HG02763 (cell line): ENCODE measurements around the gene POLG2.
"Not testable (repeated sequence)": the region's sequence is repeated elsewhere in the genome, so short reads cannot be mapped to it uniquely, and the experiment has no call there.

ENCODE experiments used
- ATAC-seq: cut with Tn5 transposase; IDR thresholded peaks from one replicate; pipeline ENCODE4 v1.9.1; 2021; ENCODE audit warnings: mild to moderate bottlenecking, moderate library complexity; ENCODE audit not compliant: unreplicated experiment

Gene POLG2

GRCh38 chr17:64506201-64506575, 9.3 kb upstream of the POLG2 start, which contains the start of gene DDX5:
Gene DDX5 (minus strand): TSS chr17:64506289. CDS start chr17:64506119, 170 bp downstream.
- ATAC-seq: peak; percentile 47

DNA sequence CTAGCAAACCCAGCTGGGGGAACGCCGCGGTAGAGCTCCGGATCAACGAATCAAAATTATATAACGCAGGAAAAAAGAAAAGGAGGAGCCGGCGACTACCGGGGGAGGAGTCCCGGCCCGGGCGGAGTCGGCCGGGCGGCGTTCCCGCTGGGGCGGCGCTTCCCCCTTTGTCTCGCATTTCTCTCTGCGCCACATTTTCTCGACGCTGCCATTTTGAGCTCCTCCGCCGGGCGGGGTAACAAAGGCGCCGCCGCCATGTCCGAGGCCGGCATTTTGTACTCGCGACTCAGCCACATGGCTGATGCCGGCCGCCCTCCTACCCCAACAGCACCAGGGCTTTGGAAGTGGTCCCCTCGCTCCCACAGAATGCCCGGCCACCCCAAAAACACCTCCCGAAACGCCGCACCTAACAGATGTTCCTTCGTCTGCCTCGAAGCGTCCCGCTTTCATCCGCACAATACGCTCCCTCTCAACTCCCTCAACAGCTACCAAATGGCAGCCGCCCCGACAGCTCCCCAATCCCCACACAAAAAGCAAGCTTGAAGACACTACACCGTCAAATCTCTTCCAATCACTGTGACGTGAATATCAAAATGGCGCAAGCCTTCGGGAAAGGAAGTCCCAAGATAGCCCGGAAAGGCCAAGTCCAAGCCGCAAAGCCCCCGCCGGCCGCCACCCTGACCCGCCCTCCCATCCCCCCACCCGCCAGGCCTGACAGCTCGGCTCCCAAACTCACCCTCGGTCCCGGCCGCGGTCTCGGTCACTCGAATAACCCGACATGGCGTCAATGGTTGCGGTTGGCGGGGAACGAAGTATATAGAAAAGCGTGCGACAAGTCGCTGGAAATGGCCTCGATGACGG, 8.7 kb upstream of the POLG2 start:
- peak; percentile 20 for ATAC-seq

DNA sequence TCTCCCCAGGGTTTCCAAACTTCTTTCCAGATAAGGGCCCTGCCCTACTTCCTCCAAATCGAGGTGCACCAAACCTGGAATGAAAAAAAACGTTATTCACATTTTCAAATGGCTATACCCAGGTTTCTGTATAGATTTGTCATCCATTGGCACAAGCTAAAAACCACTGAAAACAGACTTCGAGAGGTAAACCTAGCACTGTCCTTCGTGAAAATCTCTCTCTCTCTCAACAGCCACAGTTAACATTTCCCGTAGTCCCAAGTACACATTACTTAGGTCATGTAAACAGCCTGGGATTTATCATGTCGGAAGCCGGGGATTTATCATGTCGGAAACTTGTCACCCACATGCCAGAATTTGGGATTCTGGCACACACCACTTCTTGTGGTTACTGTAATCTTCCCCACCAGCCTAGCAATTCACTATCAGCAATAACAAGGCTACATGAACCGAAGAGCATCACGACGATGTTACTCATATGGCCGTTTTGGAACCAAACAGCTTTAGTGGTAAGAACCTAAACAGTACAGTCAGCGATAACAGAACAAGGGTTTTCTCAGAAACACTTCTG, 8.0 kb upstream of the POLG2 start:
- no peak for ATAC-seq

DNA sequence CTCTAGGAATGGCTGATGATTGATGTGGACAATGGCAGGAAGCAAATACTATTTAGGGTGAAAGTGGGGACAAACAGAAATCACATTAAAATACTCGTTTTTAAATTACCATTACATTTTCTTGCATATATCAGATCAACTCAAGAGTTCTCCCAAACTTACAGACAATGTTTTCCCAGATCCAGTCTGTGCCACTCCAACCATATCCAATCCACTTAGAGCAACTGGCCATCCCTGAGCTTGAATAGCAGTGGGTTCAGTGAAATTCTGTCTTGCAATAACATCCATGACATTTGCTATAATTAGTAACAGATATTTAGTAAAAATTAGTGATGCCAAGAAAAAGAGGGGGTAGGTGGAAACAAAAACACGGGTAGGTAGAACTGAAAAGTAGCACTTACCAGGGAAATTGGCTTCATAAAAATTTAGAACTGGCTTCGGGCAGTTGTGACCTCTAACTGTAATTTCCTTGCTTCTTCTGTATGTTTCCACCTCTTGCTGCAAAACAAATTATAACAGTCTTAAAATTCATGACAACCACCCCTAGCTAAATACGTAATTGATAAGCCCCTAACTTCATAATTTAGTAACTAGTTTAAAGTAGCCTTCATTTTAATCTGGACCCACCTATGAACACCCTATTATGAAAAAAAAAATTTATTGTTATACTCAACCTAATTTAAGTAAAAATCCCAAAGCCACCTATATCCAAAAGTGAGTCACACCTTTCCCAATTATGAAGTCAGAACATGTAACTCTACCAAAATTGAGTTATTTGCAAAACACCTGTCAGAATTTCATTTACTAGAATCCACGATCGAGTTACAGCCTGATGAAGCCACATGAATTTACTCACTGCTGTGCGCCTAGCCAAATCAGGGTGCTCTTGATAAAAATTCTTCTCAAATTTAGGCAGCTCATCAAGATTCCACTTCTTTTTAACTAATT, 7.2 kb upstream of the POLG2 start:
- ATAC-seq: no peak

GRCh38 chr17:64503341-64503740, 6.5 kb upstream of the POLG2 start:
- no peak for ATAC-seq

- ATAC-seq: no peak
Measured at GRCh38 chr17:64502809-64503208, 6.0 kb upstream of the POLG2 start.

DNA sequence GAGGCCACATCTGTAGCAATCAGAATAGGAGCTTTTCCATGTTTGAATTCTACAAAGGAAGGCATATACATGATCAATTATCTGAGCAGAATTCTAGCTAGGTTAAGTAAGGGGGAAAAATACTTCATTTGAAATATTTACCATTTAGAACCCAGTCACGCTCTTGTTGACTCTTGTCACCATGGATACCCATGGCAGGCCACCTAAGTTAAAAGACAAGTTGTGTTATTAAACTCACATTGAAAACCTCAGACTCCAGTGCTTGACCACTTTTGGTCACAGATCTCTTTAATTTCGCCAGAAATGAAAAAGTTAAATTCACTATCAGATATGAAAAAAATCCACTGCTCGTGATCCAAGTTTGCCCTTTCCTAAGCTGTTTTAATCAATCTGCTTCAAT, 5.2 kb upstream of the POLG2 start:
- no peak for ATAC-seq

DNA sequence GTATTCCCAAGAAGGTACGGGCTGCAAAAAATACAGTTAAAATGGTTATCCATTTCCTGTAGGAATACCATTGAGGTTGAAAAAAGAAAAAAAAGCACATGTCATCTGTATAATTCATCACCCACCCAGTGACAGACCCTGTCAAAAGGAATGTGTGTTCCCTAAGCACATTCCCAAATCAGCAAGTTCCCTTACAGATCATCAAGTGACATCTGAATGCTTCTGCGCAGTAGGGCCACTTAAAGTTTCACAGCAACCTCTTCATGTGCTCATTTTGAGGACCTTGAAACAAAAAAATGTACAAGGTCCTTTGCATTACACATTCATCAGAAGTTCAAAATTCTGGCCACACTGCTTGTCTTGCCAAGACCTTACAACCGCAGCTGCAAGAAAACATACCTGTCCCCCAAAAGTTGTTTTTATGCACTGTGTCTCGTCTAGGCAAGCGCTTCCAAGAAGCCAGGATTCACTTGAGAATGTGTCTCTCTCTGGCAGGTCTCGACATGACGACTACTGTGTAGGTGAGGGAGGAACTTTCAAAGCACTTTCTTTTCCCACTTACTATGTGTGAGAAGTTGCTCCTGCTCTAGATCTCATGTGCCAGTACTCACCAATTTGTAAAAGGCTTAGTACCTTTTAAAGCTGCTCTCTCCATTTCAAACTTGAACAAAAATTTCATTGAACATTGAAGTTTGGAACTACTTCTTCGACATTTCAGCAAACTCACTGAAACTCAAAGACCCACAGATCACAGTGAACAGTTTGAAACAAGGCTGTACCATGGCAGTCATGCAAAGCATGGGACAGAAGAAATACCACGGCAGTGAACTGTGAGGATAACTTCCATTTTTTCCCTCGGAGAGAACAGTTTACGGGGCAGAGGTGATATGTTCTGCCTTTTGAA, 4.3 kb upstream of the POLG2 start:
- ATAC-seq: no peak

- no peak for ATAC-seq
Measured at GRCh38 chr17:64500487-64500859, 3.6 kb upstream of the POLG2 start.

DNA sequence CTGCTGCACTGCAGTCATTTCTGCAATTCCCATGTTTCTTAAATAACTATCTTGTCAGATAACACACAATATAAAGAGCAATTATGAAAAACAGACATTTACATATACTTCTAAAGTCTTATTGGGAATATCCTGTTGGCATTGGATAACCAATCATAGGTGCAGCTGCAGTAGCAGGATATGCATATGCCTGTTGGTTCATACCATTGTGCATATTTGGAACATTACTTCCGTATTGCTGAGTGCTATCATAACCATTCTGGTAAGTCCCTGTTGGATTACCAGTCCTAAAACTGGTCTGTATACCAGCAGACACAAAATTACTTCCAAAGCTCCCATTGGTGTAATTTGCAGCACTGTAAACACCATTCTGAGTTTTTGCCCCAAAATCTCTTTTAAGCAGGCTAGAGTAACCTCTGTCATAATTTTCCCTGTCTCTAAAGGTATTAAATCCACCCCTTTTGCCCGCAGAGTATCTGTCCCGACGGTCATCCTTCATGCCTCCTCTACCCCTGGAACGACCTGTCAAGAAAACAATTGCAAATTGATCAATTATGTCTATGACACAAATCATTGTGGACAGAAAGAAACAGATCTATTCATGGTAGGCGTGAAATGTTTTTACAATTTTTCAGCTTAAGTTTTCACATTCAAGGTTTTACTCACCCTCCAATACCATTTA, 3.1 kb upstream of the POLG2 start:
- no peak for ATAC-seq

DNA sequence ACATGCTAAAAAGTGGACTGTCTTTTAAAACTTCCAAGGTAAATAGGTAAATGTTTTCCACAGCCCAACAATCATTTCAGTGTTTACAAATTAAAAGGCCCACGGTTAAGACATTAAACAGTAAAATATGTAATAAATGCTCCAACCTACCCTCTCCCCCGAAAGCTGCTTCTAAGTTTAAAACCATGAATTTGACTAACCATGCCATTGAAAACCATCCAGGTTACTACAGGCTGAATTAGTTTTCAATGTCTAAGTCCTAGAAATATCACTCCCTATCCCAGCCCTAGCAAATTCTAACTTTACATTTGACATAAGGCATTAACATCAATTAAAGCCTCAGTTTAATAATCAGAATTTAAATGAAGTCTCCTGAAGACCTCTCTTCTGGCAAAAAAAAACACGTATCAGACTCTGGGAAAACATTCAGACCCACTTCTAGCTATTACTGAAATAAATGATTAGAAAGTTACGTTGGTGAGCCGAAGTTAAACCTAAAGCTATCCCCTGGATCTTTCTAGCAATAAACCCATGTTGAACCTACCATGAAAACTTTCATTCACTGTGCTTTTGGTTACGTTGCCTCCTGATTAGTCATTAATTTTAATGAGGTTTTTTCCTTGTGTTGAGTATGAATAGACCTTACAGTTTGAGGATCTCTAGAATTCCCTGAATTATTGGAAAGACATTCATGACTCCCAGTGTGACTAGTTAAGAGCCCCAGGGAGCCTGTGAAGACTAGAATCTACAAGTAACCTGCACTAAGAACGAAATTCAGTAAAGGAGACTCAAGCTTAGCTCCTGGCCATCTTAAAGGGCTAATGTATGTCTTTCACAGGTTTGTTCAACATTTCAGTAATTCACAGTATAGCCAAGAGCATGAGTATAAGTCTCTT, 1.7 kb upstream of the POLG2 start:
- ATAC-seq: no peak

DNA sequence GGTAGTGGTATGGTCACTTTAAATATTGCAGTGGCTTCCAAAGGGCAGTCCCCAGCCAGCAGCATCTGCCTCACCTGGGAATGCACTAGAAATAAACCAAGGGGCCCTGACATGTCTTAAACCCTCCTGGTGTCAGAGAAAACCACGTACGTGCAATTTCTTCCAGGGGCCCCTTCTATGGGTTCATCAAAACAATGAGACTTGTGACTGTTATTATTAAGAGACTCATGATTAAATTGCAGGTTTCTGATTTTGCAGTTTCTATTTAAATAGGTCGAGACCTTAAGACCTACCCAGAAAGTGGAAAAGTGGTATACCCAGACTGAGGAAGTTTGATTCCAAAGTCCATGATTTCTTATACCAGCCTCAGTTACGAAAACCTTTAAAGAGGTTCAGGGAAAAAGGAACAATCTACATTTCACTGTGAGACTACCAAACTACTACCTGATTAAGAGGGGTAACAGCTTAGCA, 746 bp upstream of the POLG2 start:
- no peak for ATAC-seq

DNA sequence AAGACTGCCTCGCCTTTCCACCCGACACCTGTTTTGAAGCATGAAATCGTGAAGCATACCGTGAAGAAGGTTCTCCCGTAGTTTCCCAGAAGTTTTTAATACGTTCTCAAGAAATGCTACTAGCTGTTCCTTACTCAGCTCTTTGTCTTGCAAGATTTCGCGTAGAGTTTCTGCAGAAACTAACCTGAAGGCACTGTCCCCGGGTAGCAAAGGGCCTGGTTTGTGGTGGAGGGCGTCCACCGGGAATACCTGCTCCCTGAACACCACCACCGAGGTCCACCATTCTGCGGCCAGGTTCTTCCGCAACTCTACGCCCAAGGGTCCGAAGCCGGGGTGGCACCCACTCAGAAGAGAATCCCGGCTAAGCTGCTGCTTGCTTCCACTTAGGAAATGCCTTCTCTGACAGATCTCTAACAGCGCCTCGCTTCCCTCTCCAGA, 487 bp downstream of the POLG2 start:
- no peak for ATAC-seq

DNA sequence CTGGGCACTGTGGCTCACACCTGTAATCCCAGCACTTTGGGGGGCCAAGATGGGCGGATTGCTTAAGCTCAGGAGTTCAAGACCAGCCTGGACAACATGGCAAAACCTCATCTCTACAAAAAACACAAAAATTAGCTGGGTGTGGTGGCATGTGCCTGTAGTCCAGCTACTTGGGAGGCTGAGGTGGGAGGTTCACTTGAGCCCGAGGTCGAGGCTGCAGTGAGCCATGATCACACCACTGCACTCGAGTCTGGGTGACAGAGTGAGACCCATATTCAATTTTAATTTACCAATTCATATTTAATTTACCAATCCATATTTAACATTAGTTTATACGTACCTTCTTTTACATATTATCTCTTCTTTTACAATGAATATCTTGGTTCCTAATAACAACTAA, 1.6 kb downstream of the POLG2 start:
- ATAC-seq: not testable (repeated sequence)

- no peak for ATAC-seq
Measured at GRCh38 chr17:64494121-64494520, 2.7 kb downstream of the POLG2 start.

- no peak for ATAC-seq
Measured at GRCh38 chr17:64492481-64493109, 4.3 kb downstream of the POLG2 start.

- ATAC-seq: no peak
Measured at GRCh38 chr17:64491994-64492393, 4.9 kb downstream of the POLG2 start.
